GM18951 (cell line): Measurements from ENCODE around the gene NUP214.

ENCODE experiments used
- POLR2A ChIP-seq: IDR thresholded peaks from 4 replicates; pipeline ENCODE4 v1.6.1; 2011; ENCODE audit warnings: mild to moderate bottlenecking; ENCODE audit not compliant: insufficient read length, insufficient read depth; ENCODE audit errors: extremely low read depth
- in situ Hi-C: fragments of 300-500 bp; cut with MboI; formaldehyde crosslinking; loops from one replicate; pipeline ENCODE4 v1.12.0; 2022; ENCODE audit warnings: low sequenced_read_pairs, mixed read lengths, inconsistent platforms; ENCODE audit not compliant: unreplicated experiment

Gene NUP214

DNA sequence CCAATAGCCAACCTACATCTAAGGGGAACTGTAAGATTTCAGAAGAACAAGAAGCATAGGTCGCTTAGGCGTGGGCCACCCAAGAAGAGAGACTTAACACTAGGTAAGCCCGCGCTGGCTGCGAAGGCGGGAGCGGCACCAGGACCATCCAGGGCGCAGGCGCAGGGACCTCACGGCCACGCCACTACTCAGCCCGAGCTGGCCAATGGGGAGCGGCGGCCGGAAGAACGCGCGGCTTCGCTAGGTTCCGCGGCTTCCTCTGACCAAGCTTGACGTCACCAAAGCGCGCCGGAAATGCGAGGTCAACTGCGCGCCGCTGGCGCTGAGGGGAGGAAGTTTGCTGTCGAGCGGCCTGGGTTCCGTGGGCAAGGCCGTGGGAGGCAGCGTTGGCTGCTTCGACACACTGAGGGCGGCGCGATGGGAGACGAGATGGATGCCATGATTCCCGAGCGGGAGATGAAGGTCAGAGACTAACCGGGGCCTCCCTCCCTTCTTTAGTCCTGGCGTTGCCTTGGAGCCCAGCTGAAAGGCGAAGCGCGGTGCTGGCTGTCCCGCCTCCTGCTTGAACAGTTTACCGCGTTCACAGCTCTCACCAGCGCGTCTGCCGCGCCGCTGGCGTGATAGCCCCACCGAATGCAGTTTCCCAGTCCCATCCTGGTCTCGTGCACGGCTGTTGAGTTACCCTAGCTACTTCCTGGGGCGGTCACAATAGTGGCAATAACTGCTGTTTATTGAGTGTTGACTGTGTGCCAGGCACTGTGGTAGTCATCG, at the start of gene NUP214:
TSS of gene NUP214 (plus strand) at position 299 of the 771 bp plus-strand sequence. CDS start at position 418, 119 bp downstream.
- in situ Hi-C loops, result no loop called here
- peak; percentile 98 for TF ChIP-seq POLR2A

DNA sequence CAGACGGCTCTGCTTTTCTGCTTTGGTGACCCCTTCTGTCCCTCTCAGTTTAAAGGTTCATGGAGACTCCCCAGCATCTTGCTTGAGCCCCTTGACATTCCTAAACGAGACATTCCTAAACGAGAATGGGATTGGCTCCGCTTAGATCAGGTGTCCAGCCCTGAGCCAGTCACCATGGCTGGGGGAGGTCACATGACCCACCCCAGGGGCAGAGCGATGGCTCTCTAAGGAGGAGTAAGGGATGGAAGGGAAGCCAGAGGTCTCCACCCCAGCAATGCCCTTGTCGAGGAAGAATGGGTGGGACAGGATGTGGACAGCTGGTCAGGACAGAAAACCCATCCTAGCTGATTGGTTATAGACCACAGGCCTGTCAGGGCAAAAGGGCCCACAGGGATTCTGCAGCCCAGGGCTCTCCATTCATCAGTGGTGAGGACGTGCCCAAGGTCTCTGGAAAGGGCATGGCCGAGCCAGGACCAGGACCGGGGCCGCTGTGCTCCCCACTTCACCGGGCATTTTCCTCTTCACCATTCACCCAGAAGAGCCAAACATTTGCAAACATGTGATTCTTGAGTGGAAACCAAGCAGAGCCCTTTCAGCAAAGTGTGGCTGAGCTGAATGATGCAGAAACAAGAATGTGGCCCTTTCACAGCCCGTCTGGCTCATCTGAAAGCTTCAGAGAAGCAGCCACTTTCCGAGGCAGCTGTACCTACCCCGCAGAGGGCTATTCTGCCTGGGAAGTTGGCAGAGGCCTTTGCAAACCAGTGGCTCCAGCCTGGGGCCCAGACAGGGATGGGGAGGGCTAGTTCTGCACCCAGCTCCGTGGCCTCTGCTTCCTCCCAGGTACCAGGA, 48.8 kb upstream of the NUP214 start:
- in situ Hi-C loops, result no loop called here

DNA sequence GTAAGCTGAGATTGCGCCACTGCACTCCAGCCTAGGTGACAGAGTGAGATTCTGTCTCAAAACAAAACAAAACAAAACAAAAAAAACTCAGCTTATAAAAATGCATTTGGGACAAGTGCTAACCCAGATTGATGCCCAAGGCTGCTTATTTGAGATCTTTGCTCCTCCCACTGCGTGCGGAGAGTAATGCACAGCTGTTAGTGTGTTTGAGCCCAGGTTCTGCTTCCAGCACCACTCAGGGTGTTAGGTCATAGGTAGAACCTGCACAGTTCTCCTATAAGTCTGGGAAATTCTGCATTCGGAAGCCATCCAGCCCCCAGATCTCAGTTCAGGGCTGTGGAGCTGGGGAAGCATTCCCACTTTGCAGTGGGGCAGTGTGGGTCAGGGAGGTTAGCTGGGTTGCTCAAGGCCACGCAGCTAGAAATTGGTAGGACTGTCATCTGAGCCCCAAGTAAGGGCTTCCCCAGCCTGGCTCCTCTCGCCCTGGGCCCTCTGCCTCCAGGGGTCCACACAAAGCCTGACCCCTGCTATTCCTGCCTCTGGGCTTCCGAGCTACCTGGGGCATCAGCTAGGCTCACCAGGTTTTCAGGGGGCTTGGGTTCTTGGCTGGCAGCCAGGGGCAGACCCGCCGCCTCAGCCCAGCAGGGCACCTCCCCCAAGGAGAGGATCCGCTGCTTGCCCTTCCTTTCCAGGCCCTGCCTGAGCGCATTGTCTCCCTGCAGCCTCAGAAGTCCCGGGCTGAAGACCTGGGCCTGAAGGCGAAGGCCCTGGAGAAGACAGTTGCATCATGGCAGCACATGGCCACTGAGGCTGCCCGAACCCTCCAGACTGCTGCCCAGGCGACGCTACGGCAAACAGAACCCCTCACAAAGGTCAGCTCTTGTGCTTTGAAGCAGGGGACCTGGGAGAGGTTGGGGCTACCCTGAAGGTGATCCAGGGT, 46.7 kb upstream of the NUP214 start:
- in situ Hi-C loops, result no loop called here
- TF ChIP-seq POLR2A, result no peak

More for the DNA sequence above, 48.8 kb upstream of the NUP214 start:
- TF ChIP-seq POLR2A, result no peak

DNA sequence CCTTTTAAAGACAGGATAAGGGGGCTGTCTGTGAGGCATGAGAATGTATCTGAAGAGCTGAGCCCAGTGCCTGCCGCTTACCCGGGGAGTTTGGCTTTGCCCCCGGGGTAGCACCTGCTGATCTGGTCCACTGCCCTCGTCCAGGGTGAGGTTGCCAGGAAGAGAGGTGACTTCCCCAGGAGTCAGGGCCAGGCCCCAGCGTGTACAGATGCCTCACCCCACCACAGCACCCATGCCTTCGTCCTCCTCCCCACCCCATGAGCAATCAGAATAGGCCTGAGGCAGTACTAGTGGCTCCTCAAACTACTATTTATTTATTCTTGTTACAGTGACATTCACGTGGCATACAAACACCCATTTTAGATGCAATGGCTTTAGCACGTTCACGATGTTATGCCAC, 44.8 kb upstream of the NUP214 start:
- TF ChIP-seq POLR2A, result no peak
- in situ Hi-C loops, result no loop called here

DNA sequence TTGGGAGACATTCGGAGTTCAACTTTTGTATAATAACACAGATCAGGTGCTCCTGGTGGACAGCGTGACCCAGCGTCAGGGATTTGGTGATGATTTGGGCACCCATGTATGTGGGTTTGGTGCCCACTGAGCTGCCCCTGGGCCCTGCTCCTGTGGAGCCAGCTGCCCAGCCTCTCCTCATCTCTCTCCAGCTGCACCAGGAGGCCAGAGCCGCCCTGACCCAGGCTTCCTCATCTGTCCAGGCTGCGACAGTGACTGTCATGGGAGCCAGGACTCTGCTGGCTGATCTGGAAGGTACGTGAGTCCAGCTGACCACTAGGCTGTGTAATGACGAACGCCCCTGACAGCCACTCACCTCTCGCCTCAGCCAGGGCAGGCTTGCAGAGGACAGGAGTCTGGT, 43.5 kb upstream of the NUP214 start:
- in situ Hi-C loops, result no loop called here
- TF ChIP-seq POLR2A, result no peak

DNA sequence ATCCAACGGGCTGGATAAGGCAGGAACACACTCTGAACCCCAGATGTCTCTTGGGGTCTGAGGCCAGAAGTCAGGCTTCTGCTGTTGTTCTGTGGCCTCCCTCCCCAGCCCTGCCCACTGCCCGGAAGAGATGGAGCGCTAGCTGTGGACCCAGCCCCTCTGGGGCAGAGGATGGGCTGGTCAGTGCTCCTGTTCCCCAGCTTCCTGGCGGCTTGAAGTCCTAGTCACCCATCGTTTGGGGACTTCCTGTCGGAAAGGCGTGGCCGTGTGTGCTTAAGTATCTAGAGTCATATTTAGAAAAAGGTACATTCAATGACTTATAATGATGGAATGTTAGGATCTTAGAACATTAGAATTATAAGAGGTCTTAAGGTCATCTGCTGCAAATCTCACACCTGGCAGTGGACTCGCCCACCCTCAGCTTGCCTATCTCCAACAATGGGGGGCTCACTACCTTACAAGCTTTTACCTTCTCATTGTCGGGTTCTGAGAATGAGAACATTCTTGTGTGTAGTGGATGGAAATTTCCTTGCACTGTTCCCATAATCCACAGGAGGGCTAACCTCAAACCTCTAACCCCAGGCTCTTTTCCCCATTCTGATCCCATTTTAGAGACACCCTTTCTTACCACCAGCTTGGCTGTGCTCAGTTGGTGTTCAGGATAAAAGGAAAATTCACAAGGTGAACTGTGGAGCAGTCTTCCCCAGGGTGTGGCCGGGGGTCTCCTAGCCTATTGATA, 42.4 kb upstream of the NUP214 start:
- TF ChIP-seq POLR2A, result no peak
- in situ Hi-C loops, result no loop called here

DNA sequence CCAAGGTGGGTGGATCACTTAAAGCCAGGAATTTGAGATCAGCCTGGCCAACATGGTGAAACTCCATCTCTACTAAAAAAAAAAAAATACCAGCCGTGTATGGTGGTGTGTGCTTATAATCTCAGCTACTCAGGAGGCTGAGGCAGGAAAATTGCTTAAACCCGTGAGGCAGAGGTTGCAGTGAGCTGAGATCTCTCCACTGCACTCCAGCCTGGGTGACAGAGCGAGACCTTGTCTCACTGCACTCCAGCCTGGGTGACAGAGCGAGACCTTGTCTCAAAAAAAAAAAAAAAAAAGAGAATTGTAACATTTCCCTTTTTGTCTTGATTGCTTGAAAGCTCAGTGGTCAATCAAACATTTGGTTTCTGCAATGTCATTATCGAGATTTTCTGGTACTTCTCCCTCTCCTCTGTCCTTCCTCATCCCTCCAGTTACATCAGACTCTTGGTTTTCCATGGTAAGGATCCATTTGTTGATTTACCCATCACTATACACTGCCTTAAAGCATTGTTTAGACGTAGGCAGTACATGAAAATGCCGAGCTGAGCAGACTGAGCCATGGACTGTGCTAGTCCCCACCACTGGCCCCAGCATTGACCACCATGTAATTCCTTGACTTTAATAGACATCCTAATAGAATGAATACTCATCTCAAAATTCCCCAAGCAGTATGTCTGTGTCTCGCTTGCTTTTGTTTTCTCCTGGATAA, 40.6 kb upstream of the NUP214 start:
- no peak for TF ChIP-seq POLR2A
- in situ Hi-C loops, result no loop called here

DNA sequence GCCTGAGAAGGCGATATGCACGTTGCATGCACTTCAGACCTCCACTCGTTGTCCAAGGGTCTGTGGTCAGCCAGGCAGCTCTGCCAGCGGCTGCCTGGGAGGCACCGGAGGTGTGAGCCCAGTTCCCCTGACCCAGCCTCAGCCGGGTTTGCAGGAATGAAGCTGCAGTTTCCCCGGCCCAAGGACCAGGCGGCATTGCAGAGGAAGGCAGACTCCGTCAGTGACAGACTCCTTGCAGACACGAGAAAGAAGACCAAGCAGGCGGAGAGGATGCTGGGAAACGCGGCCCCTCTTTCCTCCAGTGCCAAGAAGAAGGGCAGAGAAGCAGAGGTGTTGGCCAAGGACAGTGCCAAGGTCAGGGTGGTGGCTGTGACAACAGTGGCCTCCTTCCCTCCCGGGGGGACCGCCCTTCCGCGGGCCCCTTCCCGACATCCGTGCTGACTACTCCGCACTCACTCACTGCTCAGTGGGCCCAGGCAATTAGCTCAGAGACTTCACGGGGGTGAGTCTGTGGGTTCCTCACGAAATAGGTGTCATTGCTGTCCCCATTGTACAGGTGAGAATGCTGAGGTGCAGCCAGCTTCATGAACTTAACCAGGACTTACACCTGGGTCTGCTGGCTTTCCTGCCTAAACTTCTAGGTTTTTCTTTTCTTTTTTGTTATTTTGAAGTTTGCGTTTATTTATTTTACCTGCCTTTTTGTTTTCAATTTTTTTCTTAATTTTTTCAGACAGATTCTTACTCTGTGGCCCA, 39.8 kb upstream of the NUP214 start:
- in situ Hi-C loops, result no loop called here

DNA sequence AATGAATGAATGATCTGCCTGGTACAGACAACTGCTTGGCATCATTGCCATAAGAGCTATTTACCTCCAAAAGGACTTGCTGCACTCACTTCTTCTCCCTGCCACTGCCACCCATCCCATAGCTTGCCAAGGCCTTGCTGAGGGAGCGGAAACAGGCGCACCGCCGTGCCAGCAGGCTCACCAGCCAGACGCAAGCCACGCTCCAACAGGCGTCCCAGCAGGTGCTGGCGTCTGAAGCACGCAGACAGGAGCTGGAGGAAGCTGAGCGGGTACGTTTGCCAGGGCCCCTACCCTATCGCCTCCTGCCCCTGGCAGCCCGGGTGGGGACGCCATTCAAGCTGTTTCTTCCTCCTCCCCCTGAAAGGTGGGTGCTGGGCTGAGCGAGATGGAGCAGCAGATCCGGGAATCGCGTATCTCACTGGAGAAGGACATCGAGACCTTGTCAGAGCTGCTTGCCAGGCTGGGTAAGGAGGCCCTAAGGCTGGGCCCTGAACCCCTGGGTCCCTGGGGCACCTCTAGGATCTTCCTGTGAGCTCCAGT, 38.0 kb upstream of the NUP214 start:
- in situ Hi-C loops, result no loop called here
- TF ChIP-seq POLR2A, result no peak

More for the DNA sequence above, 39.8 kb upstream of the NUP214 start:
- no peak for TF ChIP-seq POLR2A

DNA sequence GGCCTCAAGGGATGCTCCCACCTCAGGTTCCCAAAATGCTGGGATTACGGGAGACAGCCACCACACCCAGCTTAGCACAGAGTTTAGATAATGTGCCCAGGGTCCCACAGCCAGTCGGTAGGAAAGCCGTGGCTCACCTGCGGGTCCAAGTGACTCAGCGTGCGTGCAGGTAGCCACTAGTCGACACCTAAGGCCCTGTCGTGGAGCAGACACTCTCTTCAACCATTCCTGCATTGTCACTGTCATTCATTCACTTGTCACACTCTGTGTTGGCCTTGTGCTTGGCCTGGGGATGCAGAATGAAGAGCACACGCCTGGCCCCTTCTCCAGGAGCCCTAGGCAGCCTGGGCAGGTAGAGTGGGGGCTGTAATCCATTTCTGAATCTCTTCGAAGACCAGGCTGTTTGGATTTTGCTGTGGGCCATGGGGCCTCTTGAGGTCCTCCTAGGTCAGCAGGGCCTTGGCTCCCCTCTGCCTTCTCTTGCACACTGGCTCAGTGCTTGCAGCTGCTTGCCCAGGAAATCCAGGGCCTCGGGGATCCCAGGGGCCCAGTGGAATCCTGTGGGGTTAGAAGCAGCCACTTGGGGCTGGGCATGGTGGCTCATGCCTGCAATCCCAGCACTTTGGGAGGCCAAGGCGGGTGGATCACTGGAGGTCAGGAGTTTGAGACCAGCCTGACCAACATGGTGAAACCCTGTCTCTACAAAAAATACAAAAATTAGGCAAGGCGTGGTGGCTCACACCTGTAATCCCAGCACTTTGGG, 35.2 kb upstream of the NUP214 start:
- TF ChIP-seq POLR2A, result no peak
- in situ Hi-C loops, result no loop called here
